GM23338 (cell line): ENCODE results near the gene ACTG1. TPM values are rescaled to one million over a fixed set of nuclear protein-coding genes. Genes with fewer than 3 reads are reported as not detected.

Experiments used
- ATAC-seq: fragments of 200-7000 bp; cut with Tn5 transposase; 3 replicates; pipeline ENCODE4 v1.9.1; 2020
- DNase-seq: peaks from one replicate; pipeline ENCODE4 v3.0.0-alpha.2; 2015; ENCODE audit warnings: low spot score
- H2AFZ ChIP-seq: fragments of 200-600 bp; sonication (generic); 2 replicates; pipeline ENCODE4 v1.8.0; 2016; ENCODE audit warnings: antibody characterized with exemption, mild to moderate bottlenecking, moderate library complexity
- H3F3A ChIP-seq: fragments of 200-600 bp; sonication (generic); replicated peaks from 2 replicates; pipeline ENCODE4 v1.8.0; 2017; ENCODE audit warnings: antibody characterized with exemption, mixed run types, low read depth
- H3K27ac ChIP-seq: fragments of 200-600 bp; sonication (generic); 2 replicates; pipeline ENCODE4 v1.6.1; 2016; ENCODE audit warnings: low read depth
- H3K27me3 ChIP-seq: fragments of 200-600 bp; sonication (generic); 2 replicates; pipeline ENCODE4 v1.8.0; 2016; ENCODE audit warnings: mild to moderate bottlenecking, mixed run types, moderate library complexity; ENCODE audit not compliant: insufficient read depth
- H3K36me3 ChIP-seq: fragments of 200-600 bp; sonication (generic); 2 replicates; pipeline ENCODE4 v1.8.0; 2016; ENCODE audit warnings: mild to moderate bottlenecking; ENCODE audit not compliant: insufficient read depth
- H3K4me1 ChIP-seq: fragments of 200-600 bp; sonication (generic); 2 replicates; pipeline ENCODE4 v1.8.0; 2016; ENCODE audit warnings: mild to moderate bottlenecking, moderate library complexity; ENCODE audit not compliant: insufficient read depth
- H3K4me2 ChIP-seq: fragments of 200-600 bp; sonication (generic); 2 replicates; pipeline ENCODE4 v1.7.1; 2017; ENCODE audit warnings: mixed run types
- H3K4me3 ChIP-seq: fragments of 200-600 bp; sonication (generic); 2 replicates; pipeline ENCODE4 v1.6.1; 2016; ENCODE audit warnings: mixed run types
- H3K79me2 ChIP-seq: fragments of 200-600 bp; sonication (generic); replicated peaks from 2 replicates; pipeline ENCODE4 v1.8.0; 2017; ENCODE audit warnings: mild to moderate bottlenecking; ENCODE audit not compliant: insufficient read depth
- H3K9me2 ChIP-seq: fragments of 200-600 bp; sonication (generic); 2 replicates; pipeline ENCODE4 v1.8.0; 2017; ENCODE audit not compliant: insufficient read depth
- H4K20me1 ChIP-seq: fragments of 200-600 bp; sonication (generic); replicated peaks from 2 replicates; pipeline ENCODE4 v1.8.0; 2017; ENCODE audit warnings: mild to moderate bottlenecking; ENCODE audit not compliant: insufficient read depth
- H3K27ac Mint-ChIP-seq: 2 replicates; pipeline ENCODE4 v1.8.0; 2020; ENCODE audit warnings: inconsistent platforms, mild to moderate bottlenecking, moderate library complexity, mixed read lengths
- H3K27me3 Mint-ChIP-seq: 3 replicates; pipeline ENCODE4 v1.8.0; 2022; ENCODE audit warnings: low read depth, mild to moderate bottlenecking, moderate library complexity, mixed read lengths, inconsistent platforms; ENCODE audit not compliant: insufficient read depth, poor library complexity
- H3K36me3 Mint-ChIP-seq: 3 replicates; pipeline ENCODE4 v1.8.0; 2021; ENCODE audit warnings: low read depth, mild to moderate bottlenecking, inconsistent platforms, moderate library complexity, mixed read lengths
- H3K4me1 Mint-ChIP-seq: 3 replicates; pipeline ENCODE4 v1.8.0; 2020; ENCODE audit warnings: mild to moderate bottlenecking, inconsistent platforms, mixed read lengths
- H3K4me3 Mint-ChIP-seq: 3 replicates; pipeline ENCODE4 v1.8.0; 2021; ENCODE audit warnings: moderate library complexity, mild to moderate bottlenecking, inconsistent platforms, mixed read lengths
- H3K9me3 Mint-ChIP-seq: 3 replicates; pipeline ENCODE4 v1.8.0; 2020; ENCODE audit warnings: moderate library complexity, mild to moderate bottlenecking, inconsistent platforms, mixed read lengths
- CREB1 ChIP-seq: fragments of 250-450 bp; sonication (Bioruptor Pico); IDR thresholded peaks from 2 replicates; pipeline ENCODE4 v1.5.0; 2020; ENCODE audit warnings: low read depth, mild to moderate bottlenecking, moderate library complexity
- CTCF ChIP-seq, 2 experiments: fragments of 200-600 bp in 1 of 2; sonication (generic) in 1 of 2; conservative IDR thresholded peaks; 2 replicates each; pipeline versions ENCODE4 v1.5.1 to v1.6.1; 2016 to 2017; ENCODE audit warnings: antibody characterized with exemption in 2 of 2, low read depth in 2 of 2, mild to moderate bottlenecking in 2 of 2, moderate library complexity in 1 of 2
- ETS1 ChIP-seq: IDR thresholded peaks from 2 replicates; pipeline ENCODE4 v1.6.1; 2016; ENCODE audit warnings: antibody characterized with exemption
- EZH2 ChIP-seq: fragments of 200-600 bp; sonication (generic); IDR thresholded peaks from one replicate; pipeline ENCODE4 v1.8.0; 2017; ENCODE audit warnings: antibody characterized with exemption, mild to moderate bottlenecking, low read depth; ENCODE audit not compliant: unreplicated experiment
- JUNB ChIP-seq: IDR thresholded peaks from one replicate; pipeline ENCODE4 v1.6.1; 2016; ENCODE audit warnings: antibody characterized with exemption; ENCODE audit not compliant: unreplicated experiment
- POLR2AphosphoS5 ChIP-seq: IDR thresholded peaks from 2 replicates; pipeline ENCODE4 v1.6.1; 2016; ENCODE audit warnings: antibody characterized with exemption, low read depth
- REST ChIP-seq: IDR thresholded peaks from one replicate; pipeline ENCODE4 v1.6.1; 2018; ENCODE audit warnings: antibody characterized with exemption; ENCODE audit not compliant: unreplicated experiment
- STAT1 ChIP-seq: IDR thresholded peaks from one replicate; pipeline ENCODE4 v1.6.1; 2016; ENCODE audit warnings: antibody characterized with exemption; ENCODE audit not compliant: unreplicated experiment
- ZNF114 ChIP-seq: fragments of 250-450 bp; sonication (Bioruptor Pico); IDR thresholded peaks from 2 replicates; pipeline ENCODE4 v1.5.0; 2020; ENCODE audit warnings: mild to moderate bottlenecking, moderate library complexity
- ZNF331 ChIP-seq: fragments of 250-450 bp; sonication (Bioruptor Pico); IDR thresholded peaks from 2 replicates; pipeline ENCODE4 v1.5.0; 2020; ENCODE audit warnings: low read depth, mild to moderate bottlenecking, moderate library complexity
- polyA plus RNA-seq: library from polyadenylated mRNA; unstranded; fragments of >200 nt; fragmentation: Nextera tagmentation; extraction: Ambion mirVana; gene quantifications from 2 replicates; pipeline ENCODE4 v1.2.1, GENCODE V29; 2016
- total RNA-seq: library from RNA; depleted of rRNA; stranded (reverse); fragments of >200 nt; shearing (Covaris generic); gene quantifications from 2 replicates; pipeline ENCODE4 v1.2.3, GENCODE V29; 2014

Gene ACTG1
- total and polyA plus RNA-seq, 2 experiments from 2014 or later, result 1,867 to 4,739 TPM

GRCh38 chr17:81492202-81492601 is 20.4 kb downstream of the ACTG1 start:
- no peak overlapping the region; the same call in 2 of the 3 replicates for H3K4me3 Mint-ChIP-seq
- ATAC-seq, result no peak

GRCh38 chr17:81491761-81492160 is 20.8 kb downstream of the ACTG1 start:
- Histone ChIP-seq H3K36me3 (no peaks in the 10 kb centered on the region), H4K20me1 (no peaks in the 10 kb centered on the region), H3K27ac (no peak overlapping the region), H3K4me3 (peak overlapping the region; percentile 32; the same call in 1 of the 2 replicates), H3K4me2 (peak overlapping the region; percentile 53; the same call in 1 of the 2 replicates), H2AFZ (peak overlapping the region; percentile 66; the same call in 1 of the 2 replicates), H3K9me2 (no peaks in the 10 kb centered on the region), H3F3A (peaks cover 4% of the 10 kb centered on the region), H3K4me1 (peaks cover 32% of the 10 kb centered on the region), H3K27me3 (peaks cover 9% of the 10 kb centered on the region), H3K79me2 (no peaks in the 10 kb centered on the region)
- no peaks in the 10 kb centered on the region for H3K36me3 Mint-ChIP-seq
- TF ChIP-seq REST, result no peak
- TF ChIP-seq ETS1, result no peak
- no peak for TF ChIP-seq CREB1
- no peak overlapping the region for H3K4me3 Mint-ChIP-seq
- no peaks in the 10 kb centered on the region for H3K9me3 Mint-ChIP-seq
- no peak overlapping the region for H3K27ac Mint-ChIP-seq
- peaks cover 29% of the 10 kb centered on the region for H3K4me1 Mint-ChIP-seq
- no peak for ATAC-seq
- DNase-seq, result no peak
- H3K27me3 Mint-ChIP-seq, result peaks cover 37% of the 10 kb centered on the region

More at GRCh38 chr17:81492202-81492601, 20.4 kb downstream of the ACTG1 start:
- Histone ChIP-seq H3K27me3 (peaks cover 5% of the 10 kb centered on the region), H3K9me2 (no peaks in the 10 kb centered on the region), H3K4me3 (peak overlapping the region; percentile 32; the same call in 1 of the 2 replicates), H3K4me1 (peaks cover 32% of the 10 kb centered on the region), H3K79me2 (no peaks in the 10 kb centered on the region), H3F3A (peaks cover 4% of the 10 kb centered on the region), H3K4me2 (peak overlapping the region; percentile 53; the same call in 1 of the 2 replicates), H2AFZ (peak overlapping the region; percentile 66; the same call in 1 of the 2 replicates), H4K20me1 (no peaks in the 10 kb centered on the region), H3K36me3 (no peaks in the 10 kb centered on the region), H3K27ac (no peak overlapping the region)
- TF ChIP-seq ETS1 (no peak), STAT1 (no peak), CTCF (conservative IDR thresholded peaks at IDR 0.05; ENCODE audit: low read depth in 2 of 2) (no peak), ZNF331 (CRISPR knock-in tag) (no peak), EZH2 (no peak), ZNF114 (CRISPR knock-in tag) (no peak), POLR2AphosphoS5 (no peak), JUNB (no peak)
- H3K27ac Mint-ChIP-seq, result no peak overlapping the region
- no peaks in the 10 kb centered on the region for H3K9me3 Mint-ChIP-seq
- peaks cover 34% of the 10 kb centered on the region for H3K27me3 Mint-ChIP-seq
- no peak for DNase-seq
- peaks cover 29% of the 10 kb centered on the region for H3K4me1 Mint-ChIP-seq
- no peaks in the 10 kb centered on the region for H3K36me3 Mint-ChIP-seq
